Right lobe of liver (tissue), 4 donors: Measurements from ENCODE around the gene CDKN1A.

Experiments used
- POLR2A ChIP-seq: fragments of 450-650 bp; IDR thresholded peaks from one replicate; pipeline ENCODE4 v1.6.1; 2017; ENCODE audit warnings: antibody characterized with exemption, mild to moderate bottlenecking
- TF ChIP-seq, protein P1 (sequence below), 4 donors: fragments of 200-600 bp in 3 of 4; fragments of 450-650 bp in 1 of 4; IDR thresholded peaks; one replicate each; pipeline versions ENCODE4 v1.5.1 to v1.8.0; 2016 to 2022; ENCODE audit warnings: antibody characterized with exemption in 4 of 4, mild to moderate bottlenecking in 2 of 4
- donor health status: DM: no; HTN: no; CAD: no.
- donor health status: DM: no; HTN: no; CAD: no.
- donor health status: DM: no; HTN: yes; CAD: no.

DNA sequence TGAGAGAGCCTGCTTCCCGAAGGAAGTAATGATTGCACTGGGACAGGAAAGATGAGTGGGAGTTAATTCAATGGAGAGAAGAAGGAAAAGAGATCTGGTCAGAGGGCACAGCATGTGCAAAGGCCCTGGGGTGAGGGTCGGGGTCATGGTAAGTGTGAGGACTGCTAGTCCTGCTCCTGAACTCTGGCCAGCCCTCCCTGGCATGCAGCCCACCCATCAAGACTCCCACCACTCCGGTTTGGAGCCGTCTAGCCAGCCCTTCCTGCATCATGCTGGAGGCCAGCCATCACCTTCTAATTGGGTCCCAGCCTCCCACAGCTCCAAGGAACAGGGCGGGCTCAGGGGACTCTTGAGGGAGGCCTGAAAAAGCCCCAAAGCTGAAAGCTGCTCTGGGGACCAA is 42.2 kb upstream of the CDKN1A start:
- TF ChIP-seq, protein P1, sequence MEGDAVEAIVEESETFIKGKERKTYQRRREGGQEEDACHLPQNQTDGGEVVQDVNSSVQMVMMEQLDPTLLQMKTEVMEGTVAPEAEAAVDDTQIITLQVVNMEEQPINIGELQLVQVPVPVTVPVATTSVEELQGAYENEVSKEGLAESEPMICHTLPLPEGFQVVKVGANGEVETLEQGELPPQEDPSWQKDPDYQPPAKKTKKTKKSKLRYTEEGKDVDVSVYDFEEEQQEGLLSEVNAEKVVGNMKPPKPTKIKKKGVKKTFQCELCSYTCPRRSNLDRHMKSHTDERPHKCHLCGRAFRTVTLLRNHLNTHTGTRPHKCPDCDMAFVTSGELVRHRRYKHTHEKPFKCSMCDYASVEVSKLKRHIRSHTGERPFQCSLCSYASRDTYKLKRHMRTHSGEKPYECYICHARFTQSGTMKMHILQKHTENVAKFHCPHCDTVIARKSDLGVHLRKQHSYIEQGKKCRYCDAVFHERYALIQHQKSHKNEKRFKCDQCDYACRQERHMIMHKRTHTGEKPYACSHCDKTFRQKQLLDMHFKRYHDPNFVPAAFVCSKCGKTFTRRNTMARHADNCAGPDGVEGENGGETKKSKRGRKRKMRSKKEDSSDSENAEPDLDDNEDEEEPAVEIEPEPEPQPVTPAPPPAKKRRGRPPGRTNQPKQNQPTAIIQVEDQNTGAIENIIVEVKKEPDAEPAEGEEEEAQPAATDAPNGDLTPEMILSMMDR (IDR thresholded peaks at IDR 0.05), result no peak
- no peak for TF ChIP-seq POLR2A
